A549 (cell line): ENCODE data around the gene C12orf42. TPM values are rescaled to one million over a fixed set of nuclear protein-coding genes. Genes with fewer than 3 reads are reported as not detected.

ENCODE experiments used
- ATAC-seq, 2 experiments: fragments of 200-7000 bp in 1 of 2; fragments of >200 bp in 1 of 2; cut with Nextera tagmentation in 1 of 2; cut with Tn5 transposase in 1 of 2; 3 replicates each; pipeline versions ENCODE4 v1.8.0 to v1.9.1; 2018 to 2020; ENCODE audit warnings: mild to moderate bottlenecking in 1 of 2, moderate library complexity in 1 of 2
- CTCF ChIA-PET: fragments of 300-600 bp; sonication (Branson Sonifier 250); formaldehyde crosslinking; extraction: SDS; loops from one replicate; lab custom pipeline; 2021; ENCODE audit warnings: antibody characterized with exemption, inconsistent platforms; lab: Yijun Ruan, JAX
- POLR2A ChIA-PET: fragments of 350-600 bp; formaldehyde crosslinking; extraction: SDS; loops from one replicate; lab custom pipeline; 2021; ENCODE audit warnings: antibody characterized with exemption, inconsistent platforms; lab: Yijun Ruan, JAX
- DNase-seq, 2 experiments: peaks; one replicate each; pipeline versions ENCODE4 v3.0.0 to v3.0.0-alpha.2; 2011 to 2016; ENCODE audit warnings: low read depth in 1 of 2, low spot score in 1 of 2
- FAIRE-seq: peaks from 2 replicates; lab custom pipeline; 2011; peaks lifted over from hg19 to GRCh38; lab: Jason Lieb, UNC
- H3K27ac ChIP-seq, 2 experiments: fragments of >200 bp; sonication (Bioruptor Twin); formaldehyde crosslinking; 3 replicates each; pipeline ENCODE4 v1.5.1; 2016 to 2017
- H3K4me1 ChIP-seq: fragments of >200 bp; sonication (Bioruptor Twin); formaldehyde crosslinking; 3 replicates; pipeline ENCODE4 v1.6.1; 2016
- H3K4me2 ChIP-seq: fragments of >200 bp; sonication (Bioruptor Twin); formaldehyde crosslinking; 3 replicates; pipeline ENCODE4 v1.6.1; 2016
- H3K4me3 ChIP-seq: fragments of >200 bp; sonication (Bioruptor Twin); formaldehyde crosslinking; 3 replicates; pipeline ENCODE4 v1.5.1; 2016
- H3K9me3 ChIP-seq: fragments of >200 bp; sonication (Bioruptor Twin); formaldehyde crosslinking; 3 replicates; pipeline ENCODE4 v1.6.1; 2016
- BCL3 ChIP-seq: fragments of >200 bp; sonication (Bioruptor Twin); formaldehyde crosslinking; IDR thresholded peaks from 3 replicates; pipeline ENCODE4 v1.6.1; 2016
- BHLHE40 ChIP-seq: IDR thresholded peaks from 2 replicates; pipeline ENCODE4 v1.6.1; 2012; ENCODE audit warnings: low read depth, low read length, inconsistent platforms
- CBX2 ChIP-seq: fragments of 200-600 bp; sonication (generic); IDR thresholded peaks from 2 replicates; pipeline ENCODE4 v1.6.1; 2016; ENCODE audit warnings: low read depth, mild to moderate bottlenecking, borderline replicate concordance
- CHD2 ChIP-seq: fragments of 150-350 bp; IDR thresholded peaks from 2 replicates; pipeline ENCODE4 v1.6.1; 2014; ENCODE audit warnings: low read length; ENCODE audit not compliant: partially characterized antibody
- CHD4 ChIP-seq: fragments of 200-600 bp; sonication (generic); IDR thresholded peaks from 2 replicates; pipeline ENCODE4 v1.6.1; 2016; ENCODE audit warnings: antibody characterized with exemption, mild to moderate bottlenecking, borderline replicate concordance
- E2F6 ChIP-seq: IDR thresholded peaks from 2 replicates; pipeline ENCODE4 v1.6.1; 2012; ENCODE audit warnings: low read depth, borderline replicate concordance
- ELK1 ChIP-seq: fragments of 150-350 bp; IDR thresholded peaks from 2 replicates; pipeline ENCODE4 v1.6.1; 2014; ENCODE audit warnings: low read depth, mild to moderate bottlenecking, low read length
- EP300 ChIP-seq, 2 experiments: fragments of >200 bp; sonication (Bioruptor Twin); formaldehyde crosslinking; IDR thresholded peaks; 2 replicates in 1 of 2; 3 replicates in 1 of 2; pipeline ENCODE4 v1.6.1; 2016 to 2017
- HDAC2 ChIP-seq: fragments of 200-600 bp; sonication (generic); IDR thresholded peaks from 2 replicates; pipeline ENCODE4 v1.6.1; 2016
- HES2 ChIP-seq: fragments of >200 bp; sonication (Bioruptor Twin); formaldehyde crosslinking; IDR thresholded peaks from 2 replicates; pipeline ENCODE4 v1.6.1; 2016
- HMGXB4 ChIP-seq: fragments of 250-450 bp; sonication (Bioruptor Pico); IDR thresholded peaks from 2 replicates; pipeline ENCODE4 v1.5.0; 2021; ENCODE audit warnings: mild to moderate bottlenecking, moderate library complexity, borderline replicate concordance
- HOXA7 ChIP-seq: fragments of 250-450 bp; sonication (Bioruptor Pico); IDR thresholded peaks from 2 replicates; pipeline ENCODE4 v1.5.0; 2020; ENCODE audit warnings: mild to moderate bottlenecking, moderate library complexity
- JUNB ChIP-seq: fragments of >200 bp; sonication (Bioruptor Twin); formaldehyde crosslinking; IDR thresholded peaks from 2 replicates; pipeline ENCODE4 v1.6.1; 2016
- KDM5A ChIP-seq: fragments of 200-600 bp; sonication (generic); IDR thresholded peaks from 2 replicates; pipeline ENCODE4 v1.6.1; 2016; ENCODE audit warnings: antibody characterized with exemption, mild to moderate bottlenecking
- MAX ChIP-seq: IDR thresholded peaks from 2 replicates; pipeline ENCODE4 v1.6.1; 2012
- NFE2L2 ChIP-seq: fragments of 150-350 bp; conservative IDR thresholded peaks from 2 replicates; pipeline ENCODE4 v1.6.1; 2014; ENCODE audit warnings: low read length
- POLR2AphosphoS2 ChIP-seq: conservative IDR thresholded peaks from 2 replicates; pipeline ENCODE4 v1.6.1; 2012; ENCODE audit warnings: low read length, improper control_type of control experiment, inconsistent platforms
- REST ChIP-seq: fragments of 200-600 bp; sonication (generic); IDR thresholded peaks from 2 replicates; pipeline ENCODE4 v1.6.1; 2016; ENCODE audit warnings: antibody characterized with exemption, mild to moderate bottlenecking, moderate library complexity
- ZSCAN20 ChIP-seq: fragments of 250-450 bp; sonication (Bioruptor Pico); IDR thresholded peaks from 2 replicates; pipeline ENCODE4 v1.8.0; 2022; ENCODE audit warnings: mild to moderate bottlenecking, moderate library complexity
- WGBS: methylation state at CpG from one replicate; pipeline ENCODE4 v1.1.6; 2017; ENCODE audit errors: missing lambda C conversion rate; 5-methylcytosine and 5-hydroxymethylcytosine counted together
- polyA plus RNA-seq, 4 experiments: library from polyadenylated mRNA; depleted of rRNA in 3 of 4; stranded (reverse); fragments of >200 nt; fragmentation: RNase III in 1 of 4; extraction: RNeasy Plus Mini Kit Qiagen cat#74134 plus additional on column Dnase treatment in 1 of 4; gene quantifications; 2 replicates in 3 of 4; 3 replicates in 1 of 4; pipeline ENCODE4 v1.2.3, GENCODE V29; 2011 to 2017

The C12orf42 gene
- polyA plus RNA-seq, 2 of the 4 experiments (the other 2 are of a cell fraction): not detected

- ChIA-PET POLR2A (no interaction called here), CTCF (no interaction called here)
- TF ChIP-seq KDM5A (no peak), REST (no peak), ZSCAN20 (CRISPR knock-in tag) (no peak), JUNB (no peak), POLR2AphosphoS2 (no peak), CBX2 (no peak), CHD4 (no peak), HDAC2 (no peak), CHD2 (no peak)
- no peak for DNase-seq
- H3K27ac ChIP-seq: no peak overlapping the region
- FAIRE-seq: no peak
- no peak overlapping the region for H3K4me3 ChIP-seq
- H3K4me1 ChIP-seq: no peaks in the 10 kb centered on the region
- H3K4me2 ChIP-seq: no peak overlapping the region
- H3K9me3 ChIP-seq: no peaks in the 10 kb centered on the region
- ATAC-seq: no peak
- 3% methylated on average over 2 of the region's 2 CpGs for WGBS
Observed at GRCh38 chr12:103282124-103282523, 213.6 kb downstream of the C12orf42 start.

- CTCF ChIA-PET: no interaction called here
- FAIRE-seq (no peak), ATAC-seq (no peak), DNase-seq (no peak)
- H3K4me1 ChIP-seq: no peaks in the 10 kb centered on the region
- no peaks in the 10 kb centered on the region for H3K9me3 ChIP-seq
- TF ChIP-seq BHLHE40 (no peak), EP300 (IDR thresholded peaks at IDR 0.05) (no peak), MAX (no peak), ELK1 (no peak), HMGXB4 (CRISPR knock-in tag) (no peak), NFE2L2 (no peak), POLR2AphosphoS2 (no peak), HES2 (no peak), HOXA7 (CRISPR knock-in tag) (no peak), E2F6 (no peak), BCL3 (no peak)
- WGBS: 4% methylated on average over 2 of the region's 2 CpGs
- no peak overlapping the region for H3K27ac ChIP-seq
- H3K4me2 ChIP-seq: no peak overlapping the region
- no peak overlapping the region for H3K4me3 ChIP-seq
- POLR2A ChIA-PET: no interaction called here
Observed at GRCh38 chr12:103279444-103279843, 216.3 kb downstream of the C12orf42 start.
